Choroid plexus epithelial cell (primary cell): Measurements from ENCODE around the gene ZNF208.

Experiments used
- DNase-seq: peaks from one replicate; pipeline ENCODE4 v3.0.0-alpha.2; 2010; ENCODE audit warnings: low read depth
- H3K4me3 ChIP-seq: 2 replicates; pipeline ENCODE4 v1.5.1; 2011; ENCODE audit warnings: low read depth, mild to moderate bottlenecking, control low read depth, low read length, moderate library complexity
- TF ChIP-seq, protein P1 (sequence below): conservative IDR thresholded peaks from 2 replicates; pipeline ENCODE4 v1.5.1; 2011; ENCODE audit warnings: low read depth, mild to moderate bottlenecking, control low read depth, inconsistent platforms, low read length, moderate library complexity

The ZNF208 gene

DNA sequence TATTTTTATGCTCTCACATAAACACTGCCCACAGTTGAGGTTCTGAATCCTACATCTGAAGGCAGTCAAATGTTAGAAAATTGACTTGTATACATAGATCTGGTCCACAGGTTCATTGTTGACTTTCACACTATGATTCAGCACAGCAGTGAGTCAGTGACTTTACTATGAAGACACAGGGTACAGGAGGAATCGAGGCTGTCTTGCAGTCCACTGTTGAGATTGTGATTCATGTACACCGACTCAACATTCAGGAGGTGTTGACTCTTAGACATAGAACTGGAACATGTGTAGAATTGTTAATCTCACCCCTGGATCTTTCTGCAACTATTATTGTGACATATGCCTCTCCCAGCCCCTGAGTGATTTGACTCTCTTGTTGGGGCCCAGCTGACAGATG, 100.4 kb downstream of the ZNF208 start:
- H3K4me3 ChIP-seq: no peak overlapping the region
- no peak for DNase-seq
- TF ChIP-seq, protein P1, sequence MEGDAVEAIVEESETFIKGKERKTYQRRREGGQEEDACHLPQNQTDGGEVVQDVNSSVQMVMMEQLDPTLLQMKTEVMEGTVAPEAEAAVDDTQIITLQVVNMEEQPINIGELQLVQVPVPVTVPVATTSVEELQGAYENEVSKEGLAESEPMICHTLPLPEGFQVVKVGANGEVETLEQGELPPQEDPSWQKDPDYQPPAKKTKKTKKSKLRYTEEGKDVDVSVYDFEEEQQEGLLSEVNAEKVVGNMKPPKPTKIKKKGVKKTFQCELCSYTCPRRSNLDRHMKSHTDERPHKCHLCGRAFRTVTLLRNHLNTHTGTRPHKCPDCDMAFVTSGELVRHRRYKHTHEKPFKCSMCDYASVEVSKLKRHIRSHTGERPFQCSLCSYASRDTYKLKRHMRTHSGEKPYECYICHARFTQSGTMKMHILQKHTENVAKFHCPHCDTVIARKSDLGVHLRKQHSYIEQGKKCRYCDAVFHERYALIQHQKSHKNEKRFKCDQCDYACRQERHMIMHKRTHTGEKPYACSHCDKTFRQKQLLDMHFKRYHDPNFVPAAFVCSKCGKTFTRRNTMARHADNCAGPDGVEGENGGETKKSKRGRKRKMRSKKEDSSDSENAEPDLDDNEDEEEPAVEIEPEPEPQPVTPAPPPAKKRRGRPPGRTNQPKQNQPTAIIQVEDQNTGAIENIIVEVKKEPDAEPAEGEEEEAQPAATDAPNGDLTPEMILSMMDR: no peak

DNA sequence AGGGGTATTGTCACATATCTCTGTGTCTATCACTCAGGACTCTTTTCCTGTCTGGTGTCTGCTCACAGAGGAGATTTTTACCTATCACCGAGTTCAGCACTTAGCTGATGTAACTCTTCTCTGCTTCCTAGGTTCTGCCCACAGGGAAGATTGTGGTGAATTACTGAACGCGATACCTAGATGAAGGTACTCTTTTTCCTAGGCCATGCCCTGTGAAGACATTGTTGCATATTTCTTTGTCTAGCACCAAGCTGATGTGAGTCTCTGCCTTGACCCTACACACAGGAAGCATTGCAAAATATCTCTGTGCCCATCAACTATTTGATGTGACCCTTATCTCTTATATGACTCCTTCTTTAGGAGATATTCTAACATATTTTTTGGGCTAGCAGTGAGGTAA, 102.7 kb downstream of the ZNF208 start:
- no peak overlapping the region for H3K4me3 ChIP-seq
- no peak for DNase-seq
- TF ChIP-seq, protein P1: no peak

DNA sequence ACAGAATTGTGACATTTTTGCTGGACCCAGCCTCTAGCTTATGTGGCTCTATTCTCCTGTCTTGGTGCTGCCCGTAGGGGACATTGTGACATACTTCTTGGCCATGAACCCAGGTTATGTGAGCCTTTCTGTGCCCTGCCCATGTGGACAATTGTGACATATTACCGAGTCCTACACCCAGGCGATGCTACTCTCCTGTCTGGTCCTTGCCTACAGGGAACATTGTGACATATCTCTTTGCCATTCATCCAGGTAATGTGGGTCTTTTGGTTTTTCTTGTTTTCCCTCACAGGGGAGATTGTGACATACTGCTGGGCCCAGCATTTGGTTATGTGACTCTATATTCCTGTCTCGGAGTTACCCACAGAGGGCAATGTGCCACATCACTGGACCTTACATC, 103.2 kb downstream of the ZNF208 start:
- DNase-seq: no peak
- TF ChIP-seq, protein P1: no peak
- no peak overlapping the region for H3K4me3 ChIP-seq

DNA sequence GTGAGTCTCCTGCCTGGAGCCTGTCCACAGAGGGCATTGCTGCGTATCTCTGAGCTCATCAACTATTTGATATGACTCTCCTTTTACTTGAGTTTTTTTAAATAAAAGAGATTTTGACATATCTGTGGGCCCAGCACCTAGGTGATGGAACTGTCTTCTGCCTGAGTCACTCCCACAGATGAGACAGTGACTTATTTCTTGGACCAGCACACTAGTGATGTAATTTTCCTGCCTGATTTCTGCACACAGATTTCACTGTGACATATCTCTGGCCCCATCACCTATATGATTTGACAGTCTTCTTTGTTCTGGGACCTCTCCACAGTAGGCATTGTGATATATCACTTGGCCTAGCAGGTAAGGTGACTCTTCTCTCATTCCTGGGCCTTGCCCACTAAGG, 108.2 kb downstream of the ZNF208 start:
- TF ChIP-seq, protein P1: no peak
- no peak for DNase-seq
- H3K4me3 ChIP-seq: no peak overlapping the region

DNA sequence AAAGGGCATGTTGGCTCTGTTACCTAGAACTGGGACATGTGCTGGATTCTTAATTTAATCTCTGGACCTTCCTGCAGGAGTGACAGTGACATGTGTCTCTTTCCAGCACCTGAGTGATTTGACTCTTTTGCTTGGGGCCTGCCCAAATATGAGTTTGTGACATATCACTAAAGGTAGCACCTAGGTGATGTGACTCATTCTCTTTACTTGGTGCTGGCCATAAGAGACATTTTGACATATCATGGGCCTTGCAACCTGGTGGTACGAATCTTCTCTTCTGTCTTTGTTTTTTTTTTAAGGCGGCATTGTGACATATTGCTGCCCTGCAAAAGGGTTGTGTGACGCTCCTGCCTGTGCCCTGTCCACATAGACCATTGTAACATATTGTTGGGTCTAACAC, 108.9 kb downstream of the ZNF208 start:
- no peak for DNase-seq
- TF ChIP-seq, protein P1: no peak

DNA sequence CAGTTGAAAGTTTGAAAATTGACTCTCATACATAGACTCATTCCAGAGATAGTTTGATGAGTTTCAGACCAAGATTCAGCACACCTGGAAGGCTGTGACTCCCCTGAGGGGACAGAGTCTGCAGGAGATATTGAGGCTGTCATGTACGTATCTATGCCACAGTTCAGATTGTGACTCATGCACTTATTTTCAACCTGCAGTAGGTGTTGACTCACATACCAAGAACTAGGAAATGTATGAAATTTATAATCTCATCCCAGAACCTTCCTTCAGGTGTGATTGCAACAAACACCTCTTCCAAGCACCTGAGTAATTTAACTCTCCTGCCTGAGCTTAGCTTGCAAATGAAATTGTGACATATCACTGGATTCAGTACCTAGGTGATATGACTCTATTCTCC, 110.3 kb downstream of the ZNF208 start:
- TF ChIP-seq, protein P1: no peak
- H3K4me3 ChIP-seq: no peak overlapping the region
- no peak for DNase-seq

More for the DNA sequence above, 108.9 kb downstream of the ZNF208 start:
- H3K4me3 ChIP-seq: no peak overlapping the region

DNA sequence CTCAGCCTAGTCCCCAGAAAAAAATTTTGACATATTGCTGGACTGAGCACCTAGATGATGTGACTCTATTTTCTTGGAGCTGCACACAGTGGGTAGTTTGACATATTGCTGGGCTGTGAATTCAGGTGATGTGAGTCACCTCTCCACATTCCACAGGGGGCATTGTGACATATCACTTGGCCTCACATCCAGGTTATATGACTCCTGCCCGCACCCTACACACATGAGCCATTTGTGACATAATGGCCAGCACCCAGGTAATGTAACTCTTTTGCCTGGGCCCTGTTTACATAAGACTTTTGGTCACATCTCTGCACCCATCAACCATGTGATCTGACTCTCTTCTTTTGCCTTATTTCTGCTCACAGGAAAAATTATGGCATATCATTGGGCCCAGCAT, 119.7 kb downstream of the ZNF208 start:
- no peak overlapping the region for H3K4me3 ChIP-seq
- DNase-seq: no peak
- TF ChIP-seq, protein P1: no peak
